H9 (cell line): Measurements from ENCODE around the gene MYH15. TPM values are rescaled to one million over a fixed set of nuclear protein-coding genes. Genes with fewer than 3 reads are reported as not detected.

Experiments
- DNase-seq: peaks from one replicate; pipeline ENCODE4 v3.0.0-alpha.2; 2017
- H2AFZ ChIP-seq: one replicate; pipeline ENCODE4 v1.6.1; 2013; ENCODE audit warnings: mild to moderate bottlenecking, low read length, control low read depth, moderate library complexity
- H2AK5ac ChIP-seq: 2 replicates; pipeline ENCODE4 v1.6.1; 2013; ENCODE audit warnings: low read length, control low read depth, mixed read lengths; ENCODE audit not compliant: insufficient read length
- H2BK120ac ChIP-seq: one replicate; pipeline ENCODE4 v1.6.1; 2013; ENCODE audit warnings: low read depth, mild to moderate bottlenecking, low read length, control low read depth, inconsistent platforms; ENCODE audit not compliant: poor library complexity, severe bottlenecking
- H2BK12ac ChIP-seq: 2 replicates; pipeline ENCODE4 v1.6.1; 2013; ENCODE audit warnings: low read length, control low read depth, mixed read lengths, low read depth; ENCODE audit not compliant: insufficient read length
- H2BK15ac ChIP-seq: 2 replicates; pipeline ENCODE4 v1.6.1; 2013; ENCODE audit warnings: low read depth, low read length, control low read depth
- H2BK20ac ChIP-seq: one replicate; pipeline ENCODE4 v1.6.1; 2013; ENCODE audit warnings: low read depth, mild to moderate bottlenecking, low read length, control low read depth, inconsistent platforms; ENCODE audit not compliant: poor library complexity, severe bottlenecking
- H2BK5ac ChIP-seq: 2 replicates; pipeline ENCODE4 v1.6.1; 2013; ENCODE audit warnings: low read length, control low read depth, mixed read lengths; ENCODE audit not compliant: insufficient read length
- H3K14ac ChIP-seq: 2 replicates; pipeline ENCODE4 v1.6.1; 2013; ENCODE audit warnings: low read length, control low read depth; ENCODE audit not compliant: insufficient read depth
- H3K18ac ChIP-seq: 2 replicates; pipeline ENCODE4 v1.6.1; 2013; ENCODE audit warnings: low read depth, mild to moderate bottlenecking, mixed read lengths, low read length, control low read depth; ENCODE audit not compliant: insufficient read length
- H3K23ac ChIP-seq: 2 replicates; pipeline ENCODE4 v1.6.1; 2013; ENCODE audit warnings: low read length, control low read depth, mixed read lengths, low read depth; ENCODE audit not compliant: insufficient read length
- H3K23me2 ChIP-seq: 2 replicates; pipeline ENCODE4 v1.6.1; 2013; ENCODE audit warnings: low read depth, mild to moderate bottlenecking, mixed read lengths, low read length, control low read depth; ENCODE audit not compliant: insufficient read length, poor library complexity, severe bottlenecking
- H3K27ac ChIP-seq: 2 replicates; pipeline ENCODE4 v1.5.1; 2013; ENCODE audit warnings: low read length, control low read depth, mixed read lengths, low read depth; ENCODE audit not compliant: insufficient read length
- H3K27me3 ChIP-seq: 2 replicates; pipeline ENCODE4 v1.6.1; 2013; ENCODE audit warnings: low read length, control low read depth, inconsistent platforms; ENCODE audit not compliant: insufficient read depth
- H3K4ac ChIP-seq: 2 replicates; pipeline ENCODE4 v1.6.1; 2013; ENCODE audit warnings: low read depth, mild to moderate bottlenecking, control low read depth, inconsistent platforms, low read length, moderate library complexity
- H3K4me1 ChIP-seq: 2 replicates; pipeline ENCODE4 v1.6.1; 2013; ENCODE audit warnings: low read length, control low read depth, inconsistent platforms; ENCODE audit not compliant: insufficient read depth
- H3K4me2 ChIP-seq: 2 replicates; pipeline ENCODE4 v1.6.1; 2013; ENCODE audit warnings: low read length, control low read depth, mixed read lengths; ENCODE audit not compliant: insufficient read length, insufficient read depth
- H3K56ac ChIP-seq: 2 replicates; pipeline ENCODE4 v1.6.1; 2013; ENCODE audit warnings: low read depth, mild to moderate bottlenecking, mixed read lengths, low read length, control low read depth; ENCODE audit not compliant: insufficient read length
- H3K79me1 ChIP-seq: 2 replicates; pipeline ENCODE4 v1.6.1; 2013; ENCODE audit warnings: low read depth, mild to moderate bottlenecking, moderate library complexity, low read length, control low read depth, inconsistent platforms; ENCODE audit not compliant: insufficient read depth, poor library complexity, severe bottlenecking
- H3K79me2 ChIP-seq: 2 replicates; pipeline ENCODE4 v1.6.1; 2013; ENCODE audit warnings: low read length, control low read depth, inconsistent platforms; ENCODE audit not compliant: insufficient read depth
- H3K9ac ChIP-seq: 2 replicates; pipeline ENCODE4 v1.6.1; 2013; ENCODE audit warnings: low read length, control low read depth, mixed read lengths; ENCODE audit not compliant: insufficient read length; ENCODE audit errors: extremely low read depth
- H3K9me3 ChIP-seq: one replicate; pipeline ENCODE4 v1.6.1; 2013; ENCODE audit warnings: low read depth, low read length, inconsistent platforms; ENCODE audit not compliant: control insufficient read depth
- H3T11ph ChIP-seq: one replicate; pipeline ENCODE4 v1.6.1; 2013; ENCODE audit warnings: mild to moderate bottlenecking, low read length, control low read depth, inconsistent platforms
- H4K20me1 ChIP-seq: one replicate; pipeline ENCODE4 v1.6.1; 2013; ENCODE audit not compliant: control insufficient read depth, insufficient read length, insufficient read depth
- H4K5ac ChIP-seq: 2 replicates; pipeline ENCODE4 v1.6.1; 2013; ENCODE audit warnings: low read depth, mild to moderate bottlenecking, mixed read lengths, low read length, control low read depth; ENCODE audit not compliant: insufficient read length
- H4K8ac ChIP-seq: replicated peaks from 2 replicates; pipeline ENCODE4 v1.6.1; 2013; ENCODE audit warnings: low read length, control low read depth, mixed read lengths, low read depth; ENCODE audit not compliant: insufficient read length
- H4K91ac ChIP-seq: 2 replicates; pipeline ENCODE4 v1.6.1; 2013; ENCODE audit warnings: low read depth, mild to moderate bottlenecking, moderate library complexity, mixed read lengths, low read length, control low read depth; ENCODE audit not compliant: insufficient read length
- H3K27ac Mint-ChIP-seq, 3 experiments: 2 replicates in 2 of 3; 3 replicates in 1 of 3; pipeline ENCODE4 v1.8.0; 2020 to 2021; ENCODE audit warnings: mixed read lengths in 3 of 3, mild to moderate bottlenecking in 1 of 3, moderate library complexity in 1 of 3
- H3K27me3 Mint-ChIP-seq: 2 replicates; pipeline ENCODE4 v1.8.0; 2021; ENCODE audit warnings: low read depth, mild to moderate bottlenecking, moderate library complexity, mixed read lengths
- H3K36me3 Mint-ChIP-seq, 3 experiments: 2 replicates in 2 of 3; 3 replicates in 1 of 3; pipeline ENCODE4 v1.8.0; 2020 to 2021; ENCODE audit warnings: low read depth in 3 of 3, mixed read lengths in 3 of 3; ENCODE audit not compliant: insufficient read depth in 1 of 3
- H3K4me1 Mint-ChIP-seq, 2 experiments: 2 replicates each; pipeline ENCODE4 v1.8.0; 2020; ENCODE audit warnings: mixed read lengths in 2 of 2
- H3K4me3 Mint-ChIP-seq, 2 experiments: 2 replicates in 1 of 2; 3 replicates in 1 of 2; pipeline ENCODE4 v1.8.0; 2020 to 2021; ENCODE audit warnings: mild to moderate bottlenecking in 2 of 2, mixed read lengths in 2 of 2, moderate library complexity in 1 of 2
- H3K9me3 Mint-ChIP-seq, 2 experiments: 2 replicates in 1 of 2; 3 replicates in 1 of 2; pipeline ENCODE4 v1.8.0; 2020; ENCODE audit warnings: mild to moderate bottlenecking in 2 of 2, mixed read lengths in 2 of 2, moderate library complexity in 1 of 2
- CTCF ChIP-seq: fragments of 200-600 bp; sonication (generic); conservative IDR thresholded peaks from 3 replicates; pipeline ENCODE4 v1.8.0; 2021; ENCODE audit warnings: antibody characterized with exemption, mild to moderate bottlenecking
- WGBS: extraction: QIAGEN DNeasy Blood & Tissue Kit; methylation state at CpG from one replicate; pipeline ENCODE4 v1.1.7; 2013; ENCODE audit warnings: missing lambda C conversion rate, low lambda C conversion rate, mixed read lengths; ENCODE audit not compliant: insufficient read length; ENCODE audit errors: extremely low coverage; 5-methylcytosine and 5-hydroxymethylcytosine counted together
- total RNA-seq: library from RNA; stranded (reverse); gene quantifications from 2 replicates; pipeline ENCODE4 v1.2.1, GENCODE V29; 2021

MYH15 gene
- total RNA-seq, 1 experiment from 2014 or later, result 0.13 TPM

- H3K4me1 Mint-ChIP-seq, result peaks cover 4 to 8% of the 10 kb centered on the region in 2 experiments; a peak in 3 of 4 replicates
- H2BK20ac ChIP-seq, result no peak overlapping the region
- H2BK120ac ChIP-seq, result no peak overlapping the region
- no peak overlapping the region for H4K91ac ChIP-seq
- no peaks in the 10 kb centered on the region for H3K23me2 ChIP-seq
- no peak overlapping the region for H3K23ac ChIP-seq
- H3K27ac ChIP-seq, result no peak overlapping the region
- H4K8ac ChIP-seq, result no peak overlapping the region
- H3K4me2 ChIP-seq, result no peak overlapping the region
- H2BK5ac ChIP-seq, result no peak overlapping the region
- H3K4me1 ChIP-seq, result no peaks in the 10 kb centered on the region
- H4K20me1 ChIP-seq, result no peaks in the 10 kb centered on the region
- H3K27me3 Mint-ChIP-seq, result no peaks in the 10 kb centered on the region
- no peak overlapping the region for H3K14ac ChIP-seq
- no peak for TF ChIP-seq CTCF
- no peaks in the 10 kb centered on the region for H3K79me1 ChIP-seq
- no peaks in the 10 kb centered on the region for H3K27me3 ChIP-seq
- H3K9me3 Mint-ChIP-seq, result peaks cover 12 to 13% of the 10 kb centered on the region in 2 experiments
- no peak overlapping the region for H2AK5ac ChIP-seq
- H2BK12ac ChIP-seq, result no peak overlapping the region
- no peak overlapping the region for H3K9ac ChIP-seq
- no peak for DNase-seq
- H3K9me3 ChIP-seq, result no peaks in the 10 kb centered on the region
- H2AFZ ChIP-seq, result no peak overlapping the region
- H3K56ac ChIP-seq, result no peak overlapping the region
- no peak overlapping the region for H3T11ph ChIP-seq
- H3K4me3 Mint-ChIP-seq, result no peak overlapping the region
- H3K27ac Mint-ChIP-seq, result no peak overlapping the region; a peak in 1 of 7 replicates
- WGBS, result no CpG with 5 or more reads among the region's 3 CpGs
- no peak overlapping the region for H4K5ac ChIP-seq
- H3K79me2 ChIP-seq, result no peaks in the 10 kb centered on the region
- peaks cover 7 to 12% (median 10%) of the 10 kb centered on the region in 3 experiments for H3K36me3 Mint-ChIP-seq
- H3K18ac ChIP-seq, result no peak overlapping the region
- H2BK15ac ChIP-seq, result no peak overlapping the region
- H3K4ac ChIP-seq, result no peak overlapping the region
Measured at GRCh38 chr3:108437439-108437838, 73.0 kb downstream of the MYH15 start.
